ENCODE data around the gene CEP295NL.

CEP295NL gene

DNA sequence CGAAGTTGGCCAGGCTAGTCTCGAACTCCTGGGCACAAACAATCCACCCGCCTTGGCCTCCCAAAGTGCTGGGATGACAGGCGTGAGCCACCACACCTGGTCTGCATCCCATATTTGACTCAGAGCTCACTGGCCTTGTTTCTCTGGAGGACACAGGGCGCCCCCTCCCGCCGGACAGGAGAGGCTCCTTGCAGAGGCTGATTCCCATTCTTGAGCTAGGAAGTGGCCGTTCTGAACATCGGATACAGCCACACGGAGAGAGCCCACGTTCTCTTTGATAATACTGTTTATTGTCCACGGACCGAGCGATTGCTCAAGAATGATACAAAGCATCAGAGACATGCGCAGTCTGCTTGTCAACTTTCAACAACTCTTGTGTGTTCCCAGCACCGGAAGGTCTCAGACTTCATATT lies 50.3 kb downstream of the CEP295NL start:
- Histone ChIP-seq H3K27me3 (ENCODE audit: insufficient read depth, low read length) (0 out of 2 replicates have a peak, but pooled peaks cover 5% of the 10 kb centered on the region), H3K27ac (ENCODE audit: low read depth, low read length, poor library complexity, severe bottlenecking) (no peak overlapping the region), H3K4me1 (ENCODE audit: insufficient read depth, low read length, severe bottlenecking) (no peaks in the 10 kb centered on the region), H2AFZ (ENCODE audit: low read length) (no peak overlapping the region), H4K20me1 (ENCODE audit: insufficient read depth, low read length) (no peaks in the 10 kb centered on the region), H3F3A (ENCODE audit: insufficient read depth, low read length) (no peaks in the 10 kb centered on the region), H3K36me3 (ENCODE audit: insufficient read depth, low read length) (no peaks in the 10 kb centered on the region), H3K4me2 (ENCODE audit: low read length) (no peak overlapping the region), H3K9ac (ENCODE audit: low read length) (no peak overlapping the region), H3K4me3 (ENCODE audit: low read depth, low read length, poor library complexity, severe bottlenecking) (no peak overlapping the region), H3K9me2 (ENCODE audit: low read depth, low read length) (no peaks in the 10 kb centered on the region), H3K9me3 (ENCODE audit: low read length) (no peaks in the 10 kb centered on the region), H3K79me2 (ENCODE audit: insufficient read depth, low read length) (no peaks in the 10 kb centered on the region)
- TF ChIP-seq, protein P1, sequence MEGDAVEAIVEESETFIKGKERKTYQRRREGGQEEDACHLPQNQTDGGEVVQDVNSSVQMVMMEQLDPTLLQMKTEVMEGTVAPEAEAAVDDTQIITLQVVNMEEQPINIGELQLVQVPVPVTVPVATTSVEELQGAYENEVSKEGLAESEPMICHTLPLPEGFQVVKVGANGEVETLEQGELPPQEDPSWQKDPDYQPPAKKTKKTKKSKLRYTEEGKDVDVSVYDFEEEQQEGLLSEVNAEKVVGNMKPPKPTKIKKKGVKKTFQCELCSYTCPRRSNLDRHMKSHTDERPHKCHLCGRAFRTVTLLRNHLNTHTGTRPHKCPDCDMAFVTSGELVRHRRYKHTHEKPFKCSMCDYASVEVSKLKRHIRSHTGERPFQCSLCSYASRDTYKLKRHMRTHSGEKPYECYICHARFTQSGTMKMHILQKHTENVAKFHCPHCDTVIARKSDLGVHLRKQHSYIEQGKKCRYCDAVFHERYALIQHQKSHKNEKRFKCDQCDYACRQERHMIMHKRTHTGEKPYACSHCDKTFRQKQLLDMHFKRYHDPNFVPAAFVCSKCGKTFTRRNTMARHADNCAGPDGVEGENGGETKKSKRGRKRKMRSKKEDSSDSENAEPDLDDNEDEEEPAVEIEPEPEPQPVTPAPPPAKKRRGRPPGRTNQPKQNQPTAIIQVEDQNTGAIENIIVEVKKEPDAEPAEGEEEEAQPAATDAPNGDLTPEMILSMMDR (IDR thresholded peaks at IDR 0.05; ENCODE audit: low read length), result peak; percentile 46
- no peak for TF ChIP-seq EZH2 (IDR thresholded peaks at IDR 0.05; ENCODE audit: borderline replicate concordance, low read length)

DNA sequence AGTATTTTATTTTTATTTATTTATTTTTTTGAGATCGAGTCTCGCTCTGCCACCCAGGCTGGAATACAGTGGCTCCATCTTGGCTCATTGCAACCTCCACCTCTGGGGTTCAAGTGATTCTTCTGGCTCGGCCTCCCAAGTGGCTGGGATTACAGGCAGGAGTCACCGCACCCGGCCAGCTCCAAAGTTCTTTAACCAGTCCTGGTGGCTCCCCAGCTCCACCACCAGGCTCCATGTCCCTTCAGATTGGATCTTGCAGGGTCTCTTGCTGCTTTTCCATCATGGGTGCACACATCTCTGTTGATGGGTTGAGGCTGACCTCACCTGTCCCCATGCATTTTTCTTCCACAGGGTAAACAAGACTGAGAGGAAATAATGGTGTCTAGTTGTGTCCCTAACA lies 54.0 kb downstream of the CEP295NL start:
- H3K9me2 ChIP-seq (ENCODE audit: low read depth, low read length), result no peaks in the 10 kb centered on the region
- H3F3A ChIP-seq (ENCODE audit: insufficient read depth, low read length), result no peaks in the 10 kb centered on the region
- no peaks in the 10 kb centered on the region for H3K36me3 ChIP-seq (ENCODE audit: insufficient read depth, low read length)
- H3K9me3 ChIP-seq (ENCODE audit: low read length), result no peaks in the 10 kb centered on the region
- no peaks in the 10 kb centered on the region for H4K20me1 ChIP-seq (ENCODE audit: insufficient read depth, low read length)
- TF ChIP-seq EZH2 (IDR thresholded peaks at IDR 0.05; ENCODE audit: borderline replicate concordance, low read length), result no peak
- TF ChIP-seq, protein P1 (IDR thresholded peaks at IDR 0.05; ENCODE audit: low read length), result no peak
- H3K27ac ChIP-seq (ENCODE audit: low read depth, low read length, poor library complexity, severe bottlenecking), result no peak overlapping the region
- no peak overlapping the region for H3K4me2 ChIP-seq (ENCODE audit: low read length)
- H3K27me3 ChIP-seq (ENCODE audit: insufficient read depth, low read length), result 0 out of 2 replicates have a peak, but pooled peaks cover 4% of the 10 kb centered on the region
- H3K4me1 ChIP-seq (ENCODE audit: insufficient read depth, low read length, severe bottlenecking), result no peaks in the 10 kb centered on the region
- no peak overlapping the region for H2AFZ ChIP-seq (ENCODE audit: low read length)
- H3K79me2 ChIP-seq (ENCODE audit: insufficient read depth, low read length), result no peaks in the 10 kb centered on the region
- no peak overlapping the region for H3K9ac ChIP-seq (ENCODE audit: low read length)
- H3K4me3 ChIP-seq (ENCODE audit: low read depth, low read length, poor library complexity, severe bottlenecking), result no peak overlapping the region

DNA sequence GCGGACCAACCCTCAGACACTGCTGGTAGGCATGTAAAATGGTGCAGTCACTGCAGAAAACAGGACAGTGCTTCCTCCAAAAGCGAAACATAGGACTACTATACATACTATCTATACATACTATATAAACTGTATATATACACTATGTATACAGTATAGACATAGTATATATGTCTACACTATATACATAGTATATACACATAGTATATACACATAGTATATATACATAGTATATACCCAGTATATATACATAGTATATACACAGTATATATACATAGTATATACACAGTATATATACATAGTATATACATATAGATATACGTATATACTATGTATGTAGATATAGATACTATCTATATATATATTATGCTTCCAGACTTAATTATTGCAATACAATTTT lies 55.9 kb downstream of the CEP295NL start:
- no peak for TF ChIP-seq EZH2 (IDR thresholded peaks at IDR 0.05; ENCODE audit: borderline replicate concordance, low read length)
- TF ChIP-seq, protein P1 (IDR thresholded peaks at IDR 0.05; ENCODE audit: low read length), result no peak
- Histone ChIP-seq H3K27ac (ENCODE audit: low read depth, low read length, poor library complexity, severe bottlenecking) (no peak overlapping the region), H3K9me3 (ENCODE audit: low read length) (no peaks in the 10 kb centered on the region), H3K27me3 (ENCODE audit: insufficient read depth, low read length) (no peaks in the 10 kb centered on the region), H3K4me2 (ENCODE audit: low read length) (no peak overlapping the region), H3K79me2 (ENCODE audit: insufficient read depth, low read length) (no peaks in the 10 kb centered on the region), H2AFZ (ENCODE audit: low read length) (no peak overlapping the region), H3K36me3 (ENCODE audit: insufficient read depth, low read length) (no peaks in the 10 kb centered on the region), H4K20me1 (ENCODE audit: insufficient read depth, low read length) (no peaks in the 10 kb centered on the region), H3F3A (ENCODE audit: insufficient read depth, low read length) (no peaks in the 10 kb centered on the region), H3K9me2 (ENCODE audit: low read depth, low read length) (no peaks in the 10 kb centered on the region), H3K4me1 (ENCODE audit: insufficient read depth, low read length, severe bottlenecking) (peaks cover 10% of the 10 kb centered on the region), H3K4me3 (ENCODE audit: low read depth, low read length, poor library complexity, severe bottlenecking) (no peak overlapping the region), H3K9ac (ENCODE audit: low read length) (no peak overlapping the region)
